H1 (cell line): ENCODE measurements around the gene CLEC1B. TPM values are rescaled to one million over a fixed set of nuclear protein-coding genes. Genes with fewer than 3 reads are reported as not detected.
A peak's percentile ranks its signal among the peaks of the same experiment; 100 is the strongest.

Experiments used
- CTCF ChIA-PET: fragments of 300-600 bp; sonication (Branson Sonifier 250); formaldehyde crosslinking; loops from one replicate; lab custom pipeline; 2021; ENCODE audit not compliant: partially characterized antibody; lab: Charles Lee
- POLR2A ChIA-PET: fragments of 300-600 bp; sonication (Branson Sonifier 250); formaldehyde crosslinking; loops from one replicate; lab custom pipeline; 2021; ENCODE audit warnings: inconsistent platforms; ENCODE audit not compliant: partially characterized antibody; lab: Charles Lee
- DNase-seq, 2 experiments: peaks; one replicate each; pipeline versions ENCODE4 v3.0.0 to v3.0.0-alpha.2; 2010 to 2022; ENCODE audit warnings: low spot score in 2 of 2, low read depth in 1 of 2, mixed read lengths in 1 of 2
- FAIRE-seq: peaks from 2 replicates; lab custom pipeline; 2011; peaks lifted over from hg19 to GRCh38; lab: Jason Lieb, UNC
- H2AFZ ChIP-seq: 2 replicates; pipeline ENCODE4 v1.8.1; 2012; ENCODE audit warnings: low read length, inconsistent platforms
- H2AK5ac ChIP-seq: 2 replicates; pipeline ENCODE4 v1.6.1; 2013; ENCODE audit warnings: low read depth, low read length
- H2BK120ac ChIP-seq: replicated peaks from 2 replicates; pipeline ENCODE3; 2013; ENCODE audit warnings: low read depth, low read length, inconsistent platforms
- H2BK12ac ChIP-seq: 2 replicates; pipeline ENCODE4 v1.6.1; 2013; ENCODE audit warnings: low read depth, low read length
- H2BK15ac ChIP-seq: 2 replicates; pipeline ENCODE4 v1.6.1; 2013; ENCODE audit warnings: low read length
- H2BK20ac ChIP-seq: 2 replicates; pipeline ENCODE4 v1.6.1; 2013; ENCODE audit warnings: low read length
- H2BK5ac ChIP-seq: 2 replicates; pipeline ENCODE4 v1.6.1; 2013; ENCODE audit warnings: low read depth, low read length
- H3K14ac ChIP-seq: 2 replicates; pipeline ENCODE4 v1.6.1; 2013; ENCODE audit warnings: inconsistent platforms; ENCODE audit not compliant: insufficient read length
- H3K18ac ChIP-seq: 2 replicates; pipeline ENCODE4 v1.6.1; 2013; ENCODE audit warnings: low read length; ENCODE audit errors: extremely low read depth
- H3K23ac ChIP-seq: 2 replicates; pipeline ENCODE4 v1.6.1; 2013; ENCODE audit warnings: inconsistent platforms; ENCODE audit not compliant: insufficient read length
- H3K23me2 ChIP-seq: 2 replicates; pipeline ENCODE4 v1.6.1; 2013; ENCODE audit warnings: low read depth, low read length
- H3K27ac ChIP-seq: 2 replicates; pipeline ENCODE4 v1.6.1; 2011; ENCODE audit warnings: low read depth, low read length, inconsistent platforms
- H3K27me3 ChIP-seq, 4 experiments: replicated peaks in 1 of 4; 1 replicate in 1 of 4; 2 replicates in 3 of 4; pipeline versions ENCODE4 v1.6.1 to v1.8.1; 2011 to 2013; ENCODE audit warnings: low read length in 3 of 4, mild to moderate bottlenecking in 3 of 4, inconsistent platforms in 2 of 4, mixed read lengths in 2 of 4, moderate library complexity in 1 of 4; ENCODE audit not compliant: control insufficient read depth in 3 of 4, insufficient read depth in 3 of 4; ENCODE audit errors: extremely low read depth in 1 of 4
- H3K36me3 ChIP-seq, 4 experiments: 2 replicates each; pipeline versions ENCODE4 v1.6.1 to v1.8.1; 2011 to 2013; ENCODE audit warnings: mild to moderate bottlenecking in 4 of 4, low read length in 3 of 4, moderate library complexity in 2 of 4, control low read depth in 1 of 4, inconsistent platforms in 1 of 4; ENCODE audit not compliant: insufficient read depth in 4 of 4, control insufficient read depth in 2 of 4
- H3K4ac ChIP-seq: replicated peaks from 2 replicates; pipeline ENCODE3; 2013; ENCODE audit warnings: low read length, low read depth, mixed read lengths, inconsistent platforms; ENCODE audit not compliant: insufficient read length
- H3K4me1 ChIP-seq, 4 experiments: replicated peaks in 1 of 4; 1 replicate in 1 of 4; 2 replicates in 3 of 4; pipeline versions ENCODE4 v1.6.1 to v1.8.1; 2011 to 2013; ENCODE audit warnings: low read length in 3 of 4, inconsistent platforms in 2 of 4, mixed read lengths in 1 of 4; ENCODE audit not compliant: insufficient read depth in 4 of 4, control insufficient read depth in 3 of 4
- H3K4me2 ChIP-seq, 2 experiments: 2 replicates each; pipeline versions ENCODE4 v1.6.1 to v1.8.1; 2011 to 2013; ENCODE audit warnings: low read depth in 2 of 2, low read length in 2 of 2, control low read depth in 1 of 2, inconsistent platforms in 1 of 2, mild to moderate bottlenecking in 1 of 2; ENCODE audit not compliant: insufficient read depth in 1 of 2
- H3K4me3 ChIP-seq, 4 experiments: fragments of 200-600, 300-600 bp in 1 of 4; sonication (generic), shearing (Covaris generic), sonication (Bioruptor Twin) in 1 of 4; 2 replicates each; pipeline versions ENCODE4 v1.5.1 to v1.8.1; 2011 to 2016; ENCODE audit warnings: low read length in 4 of 4, low read depth in 3 of 4, control low read depth in 2 of 4, inconsistent platforms in 2 of 4, mild to moderate bottlenecking in 2 of 4, mixed read lengths in 1 of 4, moderate library complexity in 1 of 4; ENCODE audit not compliant: insufficient read depth in 2 of 4; ENCODE audit errors: extremely low read depth in 1 of 4
- H3K56ac ChIP-seq: replicated peaks from 2 replicates; pipeline ENCODE3; 2013; ENCODE audit warnings: low read depth, mild to moderate bottlenecking, mixed read lengths, low read length, inconsistent platforms; ENCODE audit not compliant: insufficient read length
- H3K79me1 ChIP-seq: 2 replicates; pipeline ENCODE4 v1.6.1; 2013; ENCODE audit warnings: low read depth, low read length, control low read depth
- H3K79me2 ChIP-seq, 2 experiments: 2 replicates each; pipeline versions ENCODE4 v1.6.1 to v1.8.1; 2012 to 2013; ENCODE audit warnings: low read length in 2 of 2, mild to moderate bottlenecking in 2 of 2, inconsistent platforms in 1 of 2; ENCODE audit not compliant: insufficient read depth in 2 of 2, control insufficient read depth in 1 of 2
- H3K9ac ChIP-seq, 4 experiments: replicated peaks in 1 of 4; 1 replicate in 1 of 4; 2 replicates in 3 of 4; pipeline versions ENCODE4 v1.6.1 to v1.8.1; 2011 to 2013; ENCODE audit warnings: low read depth in 3 of 4, low read length in 3 of 4, control low read depth in 2 of 4, mild to moderate bottlenecking in 2 of 4, moderate library complexity in 2 of 4, inconsistent platforms in 1 of 4; ENCODE audit errors: extremely low read depth in 1 of 4
- H3K9me3 ChIP-seq, 2 experiments: 2 replicates each; pipeline versions ENCODE4 v1.6.1 to v1.8.1; 2012 to 2013; ENCODE audit warnings: mild to moderate bottlenecking in 2 of 2, moderate library complexity in 2 of 2, control low read depth in 1 of 2, inconsistent platforms in 1 of 2, low read depth in 1 of 2, low read length in 1 of 2, mixed read lengths in 1 of 2; ENCODE audit not compliant: insufficient read depth in 2 of 2
- H4K20me1 ChIP-seq, 2 experiments: replicated peaks in 1 of 2; 2 replicates each; pipeline versions ENCODE3 to v1.8.1; 2011 to 2013; ENCODE audit warnings: inconsistent platforms in 2 of 2, low read length in 2 of 2, mild to moderate bottlenecking in 1 of 2; ENCODE audit not compliant: insufficient read depth in 2 of 2, control insufficient read depth in 1 of 2
- H4K5ac ChIP-seq: 2 replicates; pipeline ENCODE4 v1.6.1; 2013; ENCODE audit warnings: low read length, low read depth, mixed read lengths, inconsistent platforms; ENCODE audit not compliant: insufficient read length
- H4K8ac ChIP-seq: 2 replicates; pipeline ENCODE4 v1.8.0; 2013; ENCODE audit warnings: mild to moderate bottlenecking, moderate library complexity, low read length, inconsistent platforms; ENCODE audit not compliant: insufficient read depth; ENCODE audit errors: extremely low read depth
- H4K91ac ChIP-seq: replicated peaks from 2 replicates; pipeline ENCODE3; 2013; ENCODE audit warnings: low read length, mixed read lengths, inconsistent platforms; ENCODE audit not compliant: insufficient read length
- RAD21 ChIP-seq, 2 experiments: IDR thresholded peaks in 1 of 2; conservative IDR thresholded peaks in 1 of 2; 2 replicates each; pipeline ENCODE4 v1.6.1; 2011; ENCODE audit warnings: low read depth in 2 of 2, low read length in 2 of 2, improper control_type of control experiment in 1 of 2, inconsistent platforms in 1 of 2, mild to moderate bottlenecking in 1 of 2, moderate library complexity in 1 of 2
- SIX5 ChIP-seq: IDR thresholded peaks from 2 replicates; pipeline ENCODE4 v1.6.1; 2011; ENCODE audit warnings: mild to moderate bottlenecking, low read depth, low read length
- WGBS, 2 experiments: shearing (Covaris generic) in 1 of 2; methylation state at CpG; one replicate each; pipeline versions ENCODE4 v1.1.6 to v1.1.7; 2013 to 2015; ENCODE audit warnings: low lambda C conversion rate in 2 of 2, mixed read lengths in 2 of 2, inconsistent platforms in 1 of 2, low coverage in 1 of 2, missing lambda C conversion rate in 1 of 2; ENCODE audit not compliant: insufficient replicate concordance in 2 of 2, insufficient coverage in 1 of 2, insufficient read length in 1 of 2; ENCODE audit errors: extremely low coverage in 1 of 2, missing lambda C conversion rate in 1 of 2; 5-methylcytosine and 5-hydroxymethylcytosine counted together
- polyA plus RNA-seq, 7 experiments: library from polyadenylated mRNA; depleted of rRNA in 3 of 7; stranded (reverse) in 5 of 7; unstranded in 2 of 7; fragments of >200 nt in 5 of 7; fragments of 200-250 nt in 2 of 7; gene quantifications; 1 replicate in 5 of 7; 2 replicates in 1 of 7; 4 replicates in 1 of 7; pipeline versions ENCODE4 v1.2.1 to v1.2.3, GENCODE V29; 2011 to 2013; ENCODE audit warnings: missing spikeins in 2 of 7, mixed read lengths in 2 of 7
- total RNA-seq: library from RNA; stranded (reverse); fragmentation: NEBNext Ultra II Directional; extraction: Animal tissue kit (Norgen Biotek cat#: 25700); gene quantifications from 2 replicates; pipeline ENCODE4 v1.2.1, GENCODE V29; 2021
- TF ChIP-seq, protein P1 (sequence below), 3 experiments: IDR thresholded peaks; 1 replicate in 2 of 3; 2 replicates in 1 of 3; pipeline versions ENCODE4 v1.5.1 to v1.6.1; 2011; ENCODE audit warnings: low read length in 3 of 3, mild to moderate bottlenecking in 3 of 3, inconsistent platforms in 2 of 3, low read depth in 1 of 3, moderate library complexity in 1 of 3; ENCODE audit not compliant: insufficient read depth in 1 of 3; ENCODE audit errors: control extremely low read depth in 1 of 3
- TF ChIP-seq, protein P2 (sequence below): IDR thresholded peaks from 2 replicates; pipeline ENCODE4 v1.6.1; 2012; ENCODE audit warnings: inconsistent platforms

Gene CLEC1B
- total and polyA plus RNA-seq, 2 of the 8 experiments (the other 6 are each of a cell fraction or from before 2014, with no cell fraction given), result not detected

DNA sequence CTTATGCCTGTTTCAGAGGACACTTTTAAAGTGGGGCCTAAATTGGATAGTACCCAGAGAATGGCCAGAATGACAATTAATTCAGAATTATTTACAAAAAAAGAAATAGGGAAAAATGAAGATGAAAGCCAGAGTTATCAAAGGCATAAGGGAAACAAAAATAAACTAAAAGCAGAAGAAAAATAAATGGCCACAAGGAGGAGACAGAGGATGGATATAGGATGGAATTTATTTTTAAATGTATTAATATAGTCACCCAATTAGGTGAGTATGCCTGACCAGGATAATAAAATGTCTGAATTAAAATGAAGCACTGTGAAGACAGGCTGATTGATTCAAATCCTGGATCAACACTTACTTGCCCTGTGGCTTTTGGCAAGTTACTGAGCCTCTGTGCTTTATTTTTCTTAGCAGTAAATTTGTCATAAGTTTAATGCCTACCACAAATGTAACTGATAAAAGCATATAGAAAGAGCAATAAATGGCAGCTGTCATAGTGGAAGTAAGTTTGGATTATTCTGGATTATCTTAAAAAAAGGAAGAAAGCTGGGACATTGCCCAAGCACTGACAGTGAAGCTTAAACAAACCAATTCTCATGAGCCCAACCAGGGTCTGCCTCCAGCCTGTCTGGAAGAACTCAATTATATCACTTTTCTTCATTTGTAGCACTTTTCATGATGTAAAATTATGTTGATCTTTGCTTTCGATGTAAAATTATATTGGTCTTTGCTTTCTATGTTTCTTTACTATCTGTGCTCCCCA, 35.0 kb upstream of the CLEC1B start:
- Histone ChIP-seq H2BK12ac (no peak overlapping the region), H2BK120ac (no peak overlapping the region), H3K4me2 (no peak overlapping the region), H2BK15ac (no peak overlapping the region), H3K79me1 (no peaks in the 10 kb centered on the region), H3K79me2 (no peaks in the 10 kb centered on the region), H3K4me3 (no peak overlapping the region), H3K9me3 (peaks cover 0 to 8% of the 10 kb centered on the region in 2 experiments; a peak in 2 of 4 replicates), H3K23ac (no peak overlapping the region), H4K5ac (no peak overlapping the region), H3K4me1 (peaks cover 0 to 7% (median 0%) of the 10 kb centered on the region in 4 experiments; a peak in 1 of 7 replicates), H3K27me3 (no peaks in the 10 kb centered on the region), H3K56ac (no peak overlapping the region), H3K36me3 (no peaks in the 10 kb centered on the region; a peak in 1 of 8 replicates), H4K8ac (no peak overlapping the region), H3K18ac (no peak overlapping the region), H2BK20ac (no peak overlapping the region), H3K4ac (no peak overlapping the region), H2AK5ac (no peak overlapping the region), H4K91ac (no peak overlapping the region), H3K14ac (no peak overlapping the region), H4K20me1 (no peaks in the 10 kb centered on the region), H3K9ac (no peak overlapping the region), H2AFZ (no peak overlapping the region), H3K23me2 (no peaks in the 10 kb centered on the region), H2BK5ac (no peak overlapping the region), H3K27ac (no peak overlapping the region)
- FAIRE-seq (no peak), DNase-seq (no peak)
- 88% methylated on average over 1 of the region's 1 CpG; no CpG with 5 or more reads in 1 of the 2 experiments for WGBS, 2 experiments
- TF ChIP-seq RAD21 (IDR thresholded peaks at IDR 0.05 in 1 of 2, conservative IDR thresholded peaks at IDR 0.05 in 1 of 2; ENCODE audit: low read depth in 2 of 2, low read length in 2 of 2) (peak in 1 of 2 experiments; percentile 68), SIX5 (no peak)
- TF ChIP-seq, protein P1, sequence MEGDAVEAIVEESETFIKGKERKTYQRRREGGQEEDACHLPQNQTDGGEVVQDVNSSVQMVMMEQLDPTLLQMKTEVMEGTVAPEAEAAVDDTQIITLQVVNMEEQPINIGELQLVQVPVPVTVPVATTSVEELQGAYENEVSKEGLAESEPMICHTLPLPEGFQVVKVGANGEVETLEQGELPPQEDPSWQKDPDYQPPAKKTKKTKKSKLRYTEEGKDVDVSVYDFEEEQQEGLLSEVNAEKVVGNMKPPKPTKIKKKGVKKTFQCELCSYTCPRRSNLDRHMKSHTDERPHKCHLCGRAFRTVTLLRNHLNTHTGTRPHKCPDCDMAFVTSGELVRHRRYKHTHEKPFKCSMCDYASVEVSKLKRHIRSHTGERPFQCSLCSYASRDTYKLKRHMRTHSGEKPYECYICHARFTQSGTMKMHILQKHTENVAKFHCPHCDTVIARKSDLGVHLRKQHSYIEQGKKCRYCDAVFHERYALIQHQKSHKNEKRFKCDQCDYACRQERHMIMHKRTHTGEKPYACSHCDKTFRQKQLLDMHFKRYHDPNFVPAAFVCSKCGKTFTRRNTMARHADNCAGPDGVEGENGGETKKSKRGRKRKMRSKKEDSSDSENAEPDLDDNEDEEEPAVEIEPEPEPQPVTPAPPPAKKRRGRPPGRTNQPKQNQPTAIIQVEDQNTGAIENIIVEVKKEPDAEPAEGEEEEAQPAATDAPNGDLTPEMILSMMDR (IDR thresholded peaks at IDR 0.05; ENCODE audit: control extremely low read depth in 1 of 3, insufficient read depth in 1 of 3, low read depth in 1 of 3, low read length in 3 of 3), result peak in 1 of 3 experiments; percentile 28; a peak in 1 of 4 replicates
- TF ChIP-seq, protein P2, sequence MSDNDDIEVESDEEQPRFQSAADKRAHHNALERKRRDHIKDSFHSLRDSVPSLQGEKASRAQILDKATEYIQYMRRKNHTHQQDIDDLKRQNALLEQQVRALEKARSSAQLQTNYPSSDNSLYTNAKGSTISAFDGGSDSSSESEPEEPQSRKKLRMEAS, result no peak
- ChIA-PET POLR2A (interaction anchor here (0.8 kb wide), 1 partner anchor 105 kb away, joined by 3 read pairs; no protein-coding TSS in a partner anchor), CTCF (interaction anchor here (0.5 to 7.0 kb wide), 22 partner anchors 10 to 291 kb away, joined by 3 to 74 read pairs (median 4); partner anchors contain the start of genes CLEC12B and CLEC7A)
